OCI-LY7 (cell line): Measurements from ENCODE around the gene ZNF488. TPM values are rescaled to one million over a fixed set of nuclear protein-coding genes. Genes with fewer than 3 reads are reported as not detected.

Experiments used
- BruUV-seq: library from RNA; stranded (reverse); fragments of 400-500 nt; replicated peaks from 2 replicates; lab custom pipeline; 2021; lab: Mats Ljungman, UMichigan
- CTCF ChIA-PET: fragments of 300-600 bp; sonication (Branson Sonifier 250); formaldehyde crosslinking; loops from one replicate; lab custom pipeline; 2022; ENCODE audit warnings: antibody characterized with exemption; ENCODE audit not compliant: unreplicated experiment; lab: Charles Lee
- POLR2A ChIA-PET: fragments of 300-600 bp; sonication (Branson Sonifier 250); formaldehyde crosslinking; loops from one replicate; lab custom pipeline; 2022; ENCODE audit warnings: antibody characterized with exemption; lab: Charles Lee
- DNase-seq: peaks from one replicate; pipeline ENCODE4 v3.0.0-alpha.2; 2015; ENCODE audit warnings: low spot score
- H2AFZ ChIP-seq: fragments of 200-600 bp; sonication (generic), shearing (Covaris generic); 2 replicates; pipeline ENCODE4 v1.6.1; 2014; ENCODE audit warnings: mild to moderate bottlenecking, antibody characterized with exemption, low read length, moderate library complexity
- H3K27ac ChIP-seq: fragments of 200-600 bp; sonication (generic); 2 replicates; pipeline ENCODE4 v1.5.1; 2014; ENCODE audit warnings: mixed run types, low read depth, mild to moderate bottlenecking, moderate library complexity, low read length, inconsistent platforms; ENCODE audit not compliant: poor library complexity, severe bottlenecking
- H3K36me3 ChIP-seq: fragments of 200-600 bp; sonication (generic); 2 replicates; pipeline ENCODE4 v1.6.1; 2014; ENCODE audit warnings: mild to moderate bottlenecking, antibody characterized with exemption, low read length, moderate library complexity, mixed read lengths; ENCODE audit not compliant: insufficient read depth
- H3K4me1 ChIP-seq: fragments of 200-600 bp; sonication (generic); 2 replicates; pipeline ENCODE4 v1.5.1; 2014; ENCODE audit warnings: mild to moderate bottlenecking, low read length; ENCODE audit not compliant: insufficient read depth, poor library complexity, severe bottlenecking
- H3K4me2 ChIP-seq: fragments of 200-600 bp; sonication (generic); 2 replicates; pipeline ENCODE4 v1.6.1; 2014; ENCODE audit warnings: mild to moderate bottlenecking, low read length
- H3K4me3 ChIP-seq: fragments of 200-600 bp; sonication (generic); 2 replicates; pipeline ENCODE4 v1.5.1; 2014; ENCODE audit warnings: mild to moderate bottlenecking, low read depth, low read length; ENCODE audit not compliant: poor library complexity, severe bottlenecking
- H3K79me2 ChIP-seq: fragments of 200-600 bp; sonication (generic); 2 replicates; pipeline ENCODE4 v1.6.1; 2016; ENCODE audit warnings: low read depth, mild to moderate bottlenecking, low read length, moderate library complexity, mixed read lengths; ENCODE audit not compliant: insufficient read depth
- H3K9me2 ChIP-seq: fragments of 200-600 bp; sonication (generic); 2 replicates; pipeline ENCODE4 v1.6.1; 2016; ENCODE audit warnings: mild to moderate bottlenecking, low read length, mixed read lengths; ENCODE audit not compliant: insufficient read depth
- H3K9me3 ChIP-seq: fragments of 200-600 bp; sonication (generic); 2 replicates; pipeline ENCODE4 v1.6.1; 2014; ENCODE audit warnings: mild to moderate bottlenecking, mixed run types, low read length, mixed read lengths
- H4K20me1 ChIP-seq: fragments of 200-600 bp; sonication (generic); 2 replicates; pipeline ENCODE4 v1.6.1; 2014; ENCODE audit warnings: mild to moderate bottlenecking, antibody characterized with exemption, low read length, moderate library complexity, mixed read lengths; ENCODE audit not compliant: insufficient read depth
- EZH2phosphoT487 ChIP-seq: fragments of 200-600 bp; sonication (generic); IDR thresholded peaks from 2 replicates; pipeline ENCODE4 v1.6.1; 2018; ENCODE audit warnings: low read depth, borderline replicate concordance, mild to moderate bottlenecking, mixed run types, antibody characterized with exemption, low read length, moderate library complexity, mixed read lengths
- intact Hi-C: fragments of 100-400 bp; cut with micrococcal nuclease; formaldehyde crosslinking; loops from one replicate; pipeline ENCODE4 v1.10.0; 2022; ENCODE audit not compliant: unreplicated experiment
- total RNA-seq, 2 experiments: library from RNA; depleted of rRNA in 1 of 2; stranded (reverse); fragments of >200 nt in 1 of 2; shearing (Covaris generic) in 1 of 2; gene quantifications; 2 replicates each; pipeline ENCODE4 v1.2.3, GENCODE V29; 2014 to 2022
- TF ChIP-seq, protein P1 (sequence below): fragments of 200-600 bp; sonication (generic); conservative IDR thresholded peaks from 2 replicates; pipeline ENCODE4 v1.5.1; 2014; ENCODE audit warnings: mild to moderate bottlenecking, antibody characterized with exemption, low read length, moderate library complexity, mixed read lengths

Gene ZNF488
- total RNA-seq, 2 experiments from 2014 or later: 0.06 to 0.34 TPM

DNA sequence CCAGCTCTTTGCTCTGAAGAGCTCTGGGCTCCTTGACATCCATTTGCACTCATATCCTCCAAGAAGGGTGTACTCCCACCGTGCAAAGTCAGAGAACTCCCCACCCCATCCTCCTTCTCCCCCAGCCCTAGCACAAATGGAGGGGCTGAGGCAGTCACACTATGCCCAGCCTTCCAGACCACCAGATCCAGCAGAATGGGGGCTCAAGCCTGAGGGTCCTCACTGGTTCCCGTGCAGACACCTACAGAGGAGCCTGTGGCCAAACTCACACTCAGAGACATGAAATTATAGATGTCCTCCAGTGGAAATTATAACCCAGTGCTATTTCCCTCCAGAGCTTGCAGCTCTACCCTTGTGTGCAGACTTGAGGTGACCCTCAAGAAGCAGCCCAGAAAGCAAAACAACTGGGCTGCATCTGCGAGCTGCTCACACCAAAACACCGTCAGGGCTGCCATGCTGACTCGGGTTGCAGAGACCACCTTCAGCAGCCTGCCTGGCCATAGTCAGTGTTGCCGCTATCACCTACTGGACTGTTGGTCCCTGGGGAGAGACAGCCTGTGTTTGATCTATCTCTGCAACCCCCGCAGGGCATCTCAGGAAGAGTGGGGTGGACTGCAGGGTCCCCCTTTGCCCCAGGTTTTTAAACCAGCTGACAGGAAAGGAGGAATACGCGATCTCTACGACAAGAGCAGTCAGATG is 7.4 kb downstream of the ZNF488 start:
- Histone ChIP-seq H2AFZ (no peak overlapping the region), H3K4me2 (no peak overlapping the region), H3K4me3 (no peak overlapping the region), H3K4me1 (no peaks in the 10 kb centered on the region), H3K27ac (no peak overlapping the region), H3K9me2 (no peaks in the 10 kb centered on the region), H3K9me3 (no peaks in the 10 kb centered on the region), H3K79me2 (no peaks in the 10 kb centered on the region), H3K36me3 (no peaks in the 10 kb centered on the region), H4K20me1 (no peaks in the 10 kb centered on the region)
- intact Hi-C loops: loop anchor here (10.0 kb wide), 1 partner anchor 62 kb away; no protein-coding TSS in a partner anchor
- POLR2A ChIA-PET: no interaction called here
- CTCF ChIA-PET: no interaction called here
- TF ChIP-seq, protein P1, sequence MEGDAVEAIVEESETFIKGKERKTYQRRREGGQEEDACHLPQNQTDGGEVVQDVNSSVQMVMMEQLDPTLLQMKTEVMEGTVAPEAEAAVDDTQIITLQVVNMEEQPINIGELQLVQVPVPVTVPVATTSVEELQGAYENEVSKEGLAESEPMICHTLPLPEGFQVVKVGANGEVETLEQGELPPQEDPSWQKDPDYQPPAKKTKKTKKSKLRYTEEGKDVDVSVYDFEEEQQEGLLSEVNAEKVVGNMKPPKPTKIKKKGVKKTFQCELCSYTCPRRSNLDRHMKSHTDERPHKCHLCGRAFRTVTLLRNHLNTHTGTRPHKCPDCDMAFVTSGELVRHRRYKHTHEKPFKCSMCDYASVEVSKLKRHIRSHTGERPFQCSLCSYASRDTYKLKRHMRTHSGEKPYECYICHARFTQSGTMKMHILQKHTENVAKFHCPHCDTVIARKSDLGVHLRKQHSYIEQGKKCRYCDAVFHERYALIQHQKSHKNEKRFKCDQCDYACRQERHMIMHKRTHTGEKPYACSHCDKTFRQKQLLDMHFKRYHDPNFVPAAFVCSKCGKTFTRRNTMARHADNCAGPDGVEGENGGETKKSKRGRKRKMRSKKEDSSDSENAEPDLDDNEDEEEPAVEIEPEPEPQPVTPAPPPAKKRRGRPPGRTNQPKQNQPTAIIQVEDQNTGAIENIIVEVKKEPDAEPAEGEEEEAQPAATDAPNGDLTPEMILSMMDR: no peak
- TF ChIP-seq EZH2phosphoT487: no peak
- DNase-seq: no peak
- no TSS peak for BruUV-seq

- POLR2A ChIA-PET: no interaction called here
- intact Hi-C loops: loop anchor here (10.0 kb wide), 1 partner anchor 60 kb away; no protein-coding TSS in a partner anchor
- no peaks in the 10 kb centered on the region for H3K4me1 ChIP-seq
Measured at GRCh38 chr10:47374611-47375536, 9.2 kb downstream of the ZNF488 start.

More at GRCh38 chr10:47374611-47375536, 9.2 kb downstream of the ZNF488 start:
- H4K20me1 ChIP-seq: no peaks in the 10 kb centered on the region
- no peaks in the 10 kb centered on the region for H3K9me3 ChIP-seq
- CTCF ChIA-PET: interaction anchor here (0.6 kb wide), 1 partner anchor 13 kb away, joined by 3 read pairs; no protein-coding TSS in a partner anchor
- no peak for TF ChIP-seq EZH2phosphoT487
- TF ChIP-seq, protein P1: no peak
- H2AFZ ChIP-seq: no peak overlapping the region
- H3K27ac ChIP-seq: no peak overlapping the region
- no peaks in the 10 kb centered on the region for H3K79me2 ChIP-seq
- H3K9me2 ChIP-seq: no peaks in the 10 kb centered on the region
- no peak overlapping the region for H3K4me3 ChIP-seq
- no peak for DNase-seq
- no peaks in the 10 kb centered on the region for H3K36me3 ChIP-seq
- no peak overlapping the region for H3K4me2 ChIP-seq
- no TSS peak for BruUV-seq
